GM13977 (cell line): Measurements from ENCODE around the gene IKZF4.

Source experiments
- DNase-seq: peaks from one replicate; pipeline ENCODE4 v3.0.0; 2012; ENCODE audit warnings: low spot score
- CTCF ChIP-seq: IDR thresholded peaks from 2 replicates; pipeline ENCODE4 v1.5.1; 2012; ENCODE audit warnings: mild to moderate bottlenecking, control low read depth; ENCODE audit not compliant: insufficient read depth; ENCODE audit errors: extremely low read depth, missing control alignments
- in situ Hi-C: fragments of 300-500 bp; cut with MboI; formaldehyde crosslinking; loops from one replicate; pipeline ENCODE4 v1.12.0; 2022; ENCODE audit warnings: low sequenced_read_pairs, low pct_unique_long_range_greater_than_20kb, mixed read lengths, inconsistent platforms; ENCODE audit not compliant: unreplicated experiment

Gene IKZF4

GRCh38 chr12:56082967-56083366 is 62.1 kb downstream of the IKZF4 start:
- in situ Hi-C loops, result no loop called here
- DNase-seq, result no peak
- TF ChIP-seq CTCF, result no peak

DNA sequence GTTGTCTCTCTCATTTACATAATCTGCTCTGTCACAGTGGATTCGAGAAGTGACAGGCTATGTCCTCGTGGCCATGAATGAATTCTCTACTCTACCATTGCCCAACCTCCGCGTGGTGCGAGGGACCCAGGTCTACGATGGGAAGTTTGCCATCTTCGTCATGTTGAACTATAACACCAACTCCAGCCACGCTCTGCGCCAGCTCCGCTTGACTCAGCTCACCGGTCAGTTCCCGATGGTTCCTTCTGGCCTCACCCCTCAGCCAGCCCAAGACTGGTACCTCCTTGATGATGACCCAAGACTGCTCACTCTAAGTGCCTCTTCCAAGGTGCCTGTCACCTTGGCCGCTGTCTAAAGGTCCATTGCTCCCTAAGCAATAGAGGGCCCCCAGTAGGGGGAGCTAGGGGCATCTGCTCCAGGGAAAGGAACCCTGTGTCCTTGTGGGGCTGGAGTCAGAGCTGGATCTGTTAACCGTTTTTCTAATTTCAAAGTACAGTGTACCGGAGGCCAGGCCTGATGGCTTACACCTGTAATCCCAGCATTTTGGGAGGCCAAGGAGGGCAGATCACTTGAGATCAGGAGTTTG is 64.2 kb downstream of the IKZF4 start:
- DNase-seq, result peak; percentile 46

GRCh38 chr12:56086096-56086495 is 65.3 kb downstream of the IKZF4 start:
- DNase-seq, result no peak
- TF ChIP-seq CTCF, result no peak

More for the DNA sequence above, 64.2 kb downstream of the IKZF4 start:
- in situ Hi-C loops, result no loop called here
- TF ChIP-seq CTCF, result peak; percentile 51

GRCh38 chr12:56086608-56087007 is 65.8 kb downstream of the IKZF4 start:
- no peak for TF ChIP-seq CTCF
- peak; percentile 2 for DNase-seq
- in situ Hi-C loops, result no loop called here

More at GRCh38 chr12:56086096-56086495, 65.3 kb downstream of the IKZF4 start:
- in situ Hi-C loops, result no loop called here

GRCh38 chr12:56087220-56087619 is 66.4 kb downstream of the IKZF4 start:
- in situ Hi-C loops, result no loop called here
- DNase-seq, result peak; percentile 2
- no peak for TF ChIP-seq CTCF
